Activated CD4-positive, alpha-beta T cell treated with anti-CD3 and anti-CD28 coated beads, Interleukin-2, Interleukin-4, amounts not matched to agents 100 ng/mL and 50 ng/mL, durations not matched to agents 16 hours and 8 hours (primary cell): ENCODE results near the gene NPB.

Source experiments
- DNase-seq: peaks from one replicate; pipeline ENCODE4 v3.0.0-alpha.2; 2020; ENCODE audit warnings: low spot score

The NPB gene

DNA sequence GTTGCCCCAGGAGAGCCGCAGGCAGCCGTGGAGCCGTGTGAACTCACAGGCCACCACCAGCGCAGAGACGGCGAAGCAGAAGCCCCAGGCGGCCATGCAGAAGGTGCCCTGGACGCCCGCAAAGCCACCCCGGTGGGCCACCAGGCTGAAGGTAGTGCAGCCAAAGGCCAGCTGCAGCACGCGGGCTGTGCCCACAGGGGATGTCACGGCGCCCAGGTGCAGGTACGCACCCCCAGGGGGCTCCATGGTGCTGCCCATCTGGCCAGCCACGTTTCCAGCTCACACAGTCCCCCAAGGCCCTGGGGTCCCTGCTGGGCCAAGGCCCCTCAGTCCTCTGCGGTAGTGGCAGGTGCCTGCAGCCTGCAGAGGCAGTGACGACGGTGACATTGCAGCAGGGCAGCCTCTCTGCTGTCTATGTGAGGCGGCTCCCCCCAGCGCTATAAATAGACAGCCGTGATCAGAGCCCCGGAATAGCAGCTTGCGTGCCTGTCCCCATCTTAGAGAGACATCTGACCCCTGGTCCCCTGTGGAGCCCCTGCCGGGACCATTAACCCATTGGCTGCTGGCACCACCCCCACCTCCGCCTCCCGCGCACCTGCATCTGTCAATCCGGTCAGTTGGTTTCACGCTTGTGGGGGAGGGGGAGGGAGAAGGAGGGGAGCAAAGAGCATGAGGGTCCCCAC, 39.6 kb downstream of the NPB start:
- no peak for DNase-seq

DNA sequence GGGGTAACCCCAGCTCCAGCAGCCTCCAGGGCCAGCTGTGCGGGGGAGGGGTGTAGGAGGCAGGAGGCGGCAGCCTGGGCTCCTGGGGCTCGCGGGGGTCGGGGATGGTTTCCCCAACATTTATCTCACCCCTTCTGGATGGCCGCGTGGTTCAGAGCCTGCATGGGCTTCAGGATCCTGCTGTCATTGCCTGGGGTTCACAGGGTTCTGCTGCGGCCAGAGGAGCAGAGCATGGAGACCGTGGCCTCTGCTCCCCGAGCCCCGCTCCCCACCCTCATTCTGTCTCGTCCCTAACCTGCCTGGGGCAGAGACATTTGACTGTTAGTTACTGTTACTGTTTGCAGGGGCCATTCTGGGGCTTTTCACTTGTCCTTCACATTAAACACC, 40.1 kb downstream of the NPB start:
- no peak for DNase-seq

DNA sequence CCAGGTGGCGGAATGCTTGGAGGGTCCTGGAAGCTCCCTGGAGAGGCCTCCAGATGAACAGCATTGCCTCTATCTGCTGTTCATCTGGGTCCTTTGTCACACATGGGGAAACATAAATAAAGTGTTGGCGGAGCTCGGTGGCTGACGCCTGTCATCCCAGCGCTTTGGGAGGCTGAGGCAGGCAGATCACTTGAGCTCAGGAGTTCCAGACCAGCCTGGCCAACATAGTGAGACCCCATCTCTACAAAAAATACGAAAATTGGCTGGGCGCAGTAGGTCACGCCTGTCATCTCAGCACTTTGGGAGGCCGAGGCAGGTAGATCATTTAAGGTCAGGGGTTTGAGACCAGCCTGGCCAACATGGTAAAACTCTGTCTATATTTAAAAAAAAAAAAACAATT, 42.8 kb downstream of the NPB start:
- no peak for DNase-seq

DNA sequence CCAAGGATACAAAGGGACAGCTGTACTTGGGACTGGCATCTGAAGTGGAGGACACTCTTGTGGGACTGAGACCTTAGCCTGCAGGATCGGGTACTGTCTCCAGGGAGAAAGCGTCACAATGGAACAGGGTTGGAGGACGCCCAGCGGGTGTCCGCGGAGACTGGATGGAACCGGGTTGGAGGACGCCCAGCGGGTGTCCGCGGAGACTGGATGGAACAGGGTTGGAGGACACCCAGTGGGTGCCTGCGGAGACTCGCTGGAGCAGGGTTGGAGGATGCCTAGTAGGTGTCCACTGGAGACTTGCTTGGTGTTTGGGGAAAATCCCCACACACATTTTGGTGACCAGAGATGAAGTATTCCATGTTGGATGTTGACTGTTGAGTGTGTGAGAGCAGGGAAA, 45.2 kb downstream of the NPB start, which contains the start of gene MYADML2:
Gene MYADML2 (minus strand): TSS at position 45 of the 400 bp plus-strand sequence. CDS start 5,492 bp downstream, outside the sequence.
- DNase-seq: no peak

DNA sequence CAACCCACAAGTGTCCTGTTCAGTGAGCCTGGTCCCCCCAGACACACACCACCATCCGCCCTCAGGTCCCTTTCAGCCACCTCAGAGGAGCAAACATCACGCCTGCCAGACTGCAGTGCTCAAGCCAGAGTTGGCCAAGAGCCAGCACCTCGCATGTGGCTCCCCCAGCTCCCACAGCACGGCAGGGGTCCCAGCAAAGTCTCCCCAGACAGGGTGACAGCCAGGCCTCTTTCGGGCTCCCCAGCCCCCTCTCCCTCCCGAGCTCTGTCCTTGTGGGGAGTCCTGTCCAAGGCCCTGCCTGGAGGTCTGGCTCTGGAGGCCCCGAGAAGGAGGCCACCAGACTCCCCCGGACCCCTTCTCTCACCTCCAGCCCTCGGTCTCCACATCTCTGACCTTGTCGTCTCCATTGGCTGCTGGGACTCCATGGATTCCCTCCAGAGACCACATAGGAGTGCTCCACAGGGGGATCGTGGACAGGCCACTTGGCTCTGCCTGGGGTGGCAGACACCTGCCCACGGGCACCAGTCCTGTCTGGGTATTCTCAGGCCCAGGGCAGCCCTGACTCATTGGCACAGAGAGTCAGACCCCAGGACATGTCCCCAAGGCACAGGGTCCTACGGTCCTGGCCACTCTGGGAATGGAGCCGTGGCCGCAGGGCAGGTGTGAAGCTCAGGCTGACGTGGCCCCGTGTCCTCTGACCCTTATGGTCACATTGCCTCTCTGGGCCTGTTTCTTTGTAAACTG, 46.8 kb downstream of the NPB start:
- DNase-seq: no peak

DNA sequence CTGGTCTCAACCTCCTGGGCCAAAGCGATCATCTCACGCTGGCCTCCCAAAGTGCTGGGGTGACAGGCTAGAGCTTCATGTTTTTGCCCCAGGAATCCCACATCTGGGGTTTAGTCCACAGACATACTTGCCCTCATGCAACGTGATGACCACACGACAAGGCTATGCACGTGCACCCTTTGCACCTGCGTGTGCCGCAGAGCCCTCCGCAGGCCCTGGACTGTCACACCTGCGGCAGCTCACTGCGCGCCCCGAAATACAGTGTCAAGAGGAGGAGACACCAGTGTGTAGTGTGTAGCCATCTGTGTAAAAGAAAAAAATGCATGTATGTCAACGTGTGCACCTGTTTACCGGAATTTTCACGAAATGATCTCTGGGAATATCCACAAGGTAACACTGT, 48.5 kb downstream of the NPB start:
- no peak for DNase-seq

DNA sequence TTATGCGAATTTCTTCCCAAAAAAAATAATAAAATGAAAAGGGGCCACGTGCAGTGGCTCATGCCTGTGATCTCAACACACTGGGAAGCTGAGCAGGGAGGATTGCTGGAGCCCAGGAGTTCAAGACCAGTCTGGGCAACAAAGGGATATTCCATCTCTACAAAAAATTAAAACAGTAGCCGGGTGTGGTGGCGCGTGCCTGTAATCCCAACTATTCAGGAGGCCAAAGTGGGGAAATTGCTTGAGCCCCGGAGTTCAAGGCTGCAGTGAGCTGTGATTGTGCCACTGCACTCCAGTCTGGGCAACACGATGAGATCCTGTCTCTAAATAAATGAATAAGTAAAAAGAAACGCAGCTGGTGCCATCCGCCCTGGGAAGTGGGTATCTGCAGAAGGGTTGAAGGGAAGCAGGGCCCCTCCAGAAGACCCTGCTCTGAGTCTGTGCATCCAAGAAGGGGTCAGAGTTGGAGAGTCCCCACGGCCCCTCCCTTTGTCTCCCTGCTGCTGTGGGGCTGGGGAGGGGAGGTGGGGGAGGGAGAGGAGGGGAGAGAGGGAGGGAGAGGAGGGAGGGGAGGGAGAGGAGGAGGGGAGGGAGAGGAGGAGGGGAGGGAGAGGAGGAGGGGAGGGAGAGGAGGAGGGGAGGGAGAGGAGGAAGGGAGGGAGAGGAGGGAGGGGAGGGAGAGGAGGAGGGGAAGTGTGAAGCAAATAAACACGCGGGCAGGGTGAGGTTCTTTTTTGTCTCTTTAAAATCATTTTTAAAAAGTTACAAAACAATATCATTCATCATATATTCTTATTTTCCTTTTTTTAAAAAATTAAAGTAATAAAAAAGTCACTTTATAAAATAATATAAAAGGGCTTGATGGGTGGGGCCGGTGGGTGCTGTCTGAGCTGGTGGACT, 50.0 kb downstream of the NPB start:
- DNase-seq: no peak
